RWPE1 (cell line): ENCODE results near the gene WDR86.
A peak's percentile ranks its signal among the peaks of the same experiment; 100 is the strongest.

Experiments
- CTCF ChIA-PET: fragments of 350-600 bp; sonication (Branson Sonifier 250); formaldehyde crosslinking; extraction: SDS; loops from one replicate; lab custom pipeline; 2021; lab: Yijun Ruan, JAX
- POLR2A ChIA-PET: fragments of 400-600 bp; formaldehyde crosslinking; extraction: SDS; loops from one replicate; lab custom pipeline; 2020; ENCODE audit warnings: antibody characterized with exemption; ENCODE audit not compliant: low non-redundant PET; lab: Yijun Ruan, JAX
- DNase-seq: peaks from one replicate; pipeline ENCODE4 v3.0.0; 2012; ENCODE audit warnings: low spot score
- H3K27ac ChIP-seq: fragments of 450-650 bp; 2 replicates; pipeline ENCODE4 v1.5.1; 2017
- TF ChIP-seq, protein P1 (sequence below): fragments of 450-650 bp; conservative IDR thresholded peaks from 2 replicates; pipeline ENCODE4 v1.5.1; 2017; ENCODE audit warnings: low read depth, mild to moderate bottlenecking

Gene WDR86

DNA sequence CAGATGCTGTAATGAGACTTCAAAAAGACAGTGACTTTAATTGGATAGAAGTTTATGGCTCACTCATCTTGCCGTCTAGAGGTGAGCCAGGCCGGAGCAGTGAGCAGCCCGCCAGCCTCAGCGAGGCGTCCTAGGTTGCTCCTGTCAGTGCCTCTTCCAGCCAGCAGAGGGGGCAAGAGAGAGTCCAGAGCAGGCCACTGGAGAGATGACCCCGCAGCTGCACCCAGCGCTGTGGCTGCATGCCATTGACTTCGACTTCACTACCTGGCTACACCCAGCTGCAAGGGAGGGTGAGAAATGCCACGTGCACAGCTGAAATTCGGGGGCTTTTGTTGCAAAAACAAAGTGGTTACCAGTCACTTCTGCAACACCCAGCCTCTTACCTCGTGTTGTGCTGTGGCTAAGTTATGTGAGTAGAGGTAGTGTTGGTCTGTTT lies 41.7 kb downstream of the WDR86 start:
- ChIA-PET POLR2A (no interaction called here), CTCF (interaction anchor here (0.6 to 0.8 kb wide), 7 partner anchors 16 to 555 kb away, joined by 3 to 5 read pairs (median 4); no protein-coding TSS in a partner anchor)
- H3K27ac ChIP-seq, result no peak overlapping the region
- TF ChIP-seq, protein P1, sequence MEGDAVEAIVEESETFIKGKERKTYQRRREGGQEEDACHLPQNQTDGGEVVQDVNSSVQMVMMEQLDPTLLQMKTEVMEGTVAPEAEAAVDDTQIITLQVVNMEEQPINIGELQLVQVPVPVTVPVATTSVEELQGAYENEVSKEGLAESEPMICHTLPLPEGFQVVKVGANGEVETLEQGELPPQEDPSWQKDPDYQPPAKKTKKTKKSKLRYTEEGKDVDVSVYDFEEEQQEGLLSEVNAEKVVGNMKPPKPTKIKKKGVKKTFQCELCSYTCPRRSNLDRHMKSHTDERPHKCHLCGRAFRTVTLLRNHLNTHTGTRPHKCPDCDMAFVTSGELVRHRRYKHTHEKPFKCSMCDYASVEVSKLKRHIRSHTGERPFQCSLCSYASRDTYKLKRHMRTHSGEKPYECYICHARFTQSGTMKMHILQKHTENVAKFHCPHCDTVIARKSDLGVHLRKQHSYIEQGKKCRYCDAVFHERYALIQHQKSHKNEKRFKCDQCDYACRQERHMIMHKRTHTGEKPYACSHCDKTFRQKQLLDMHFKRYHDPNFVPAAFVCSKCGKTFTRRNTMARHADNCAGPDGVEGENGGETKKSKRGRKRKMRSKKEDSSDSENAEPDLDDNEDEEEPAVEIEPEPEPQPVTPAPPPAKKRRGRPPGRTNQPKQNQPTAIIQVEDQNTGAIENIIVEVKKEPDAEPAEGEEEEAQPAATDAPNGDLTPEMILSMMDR, result peak; percentile 99
- peak; percentile 60 for DNase-seq

- CTCF ChIA-PET, result interaction anchor here (0.6 to 1.0 kb wide), 3 partner anchors 12 to 18 kb away, joined by 3 read pairs; no protein-coding TSS in a partner anchor
- TF ChIP-seq, protein P1, result no peak
- POLR2A ChIA-PET, result no interaction called here
- no peak overlapping the region for H3K27ac ChIP-seq
- no peak for DNase-seq
These were observed 42.6 kb downstream of the WDR86 start for GRCh38 chr7:151367284-151367683.

DNA sequence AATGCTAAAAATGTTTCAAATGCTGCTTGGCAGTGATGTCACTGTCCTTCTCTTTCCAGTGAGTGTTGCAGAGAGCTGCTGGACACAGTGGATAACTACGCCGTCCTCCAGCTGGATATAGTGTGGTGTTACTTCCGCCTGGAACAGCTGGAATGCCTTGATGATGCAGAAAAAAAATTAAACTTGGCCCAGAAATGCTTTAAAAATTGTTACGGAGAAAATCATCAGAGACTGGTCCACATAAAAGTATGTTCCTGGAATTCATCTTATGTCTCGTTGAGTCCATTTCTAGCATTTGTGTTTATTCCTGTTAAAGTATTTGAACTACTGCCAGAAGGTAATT lies 43.0 kb downstream of the WDR86 start:
- no peak for DNase-seq
- ChIA-PET POLR2A (no interaction called here), CTCF (interaction anchor here (0.6 to 1.0 kb wide), 3 partner anchors 12 to 18 kb away, joined by 3 read pairs; no protein-coding TSS in a partner anchor)
- TF ChIP-seq, protein P1, result no peak
- H3K27ac ChIP-seq, result no peak overlapping the region

- TF ChIP-seq, protein P1, result no peak
- no peak overlapping the region for H3K27ac ChIP-seq
- ChIA-PET POLR2A (no interaction called here), CTCF (interaction anchor here (0.7 to 1.0 kb wide), 2 partner anchors 13 to 17 kb away, joined by 3 read pairs; no protein-coding TSS in a partner anchor)
- DNase-seq, result no peak
These were observed 43.5 kb downstream of the WDR86 start for GRCh38 chr7:151366166-151366879.

DNA sequence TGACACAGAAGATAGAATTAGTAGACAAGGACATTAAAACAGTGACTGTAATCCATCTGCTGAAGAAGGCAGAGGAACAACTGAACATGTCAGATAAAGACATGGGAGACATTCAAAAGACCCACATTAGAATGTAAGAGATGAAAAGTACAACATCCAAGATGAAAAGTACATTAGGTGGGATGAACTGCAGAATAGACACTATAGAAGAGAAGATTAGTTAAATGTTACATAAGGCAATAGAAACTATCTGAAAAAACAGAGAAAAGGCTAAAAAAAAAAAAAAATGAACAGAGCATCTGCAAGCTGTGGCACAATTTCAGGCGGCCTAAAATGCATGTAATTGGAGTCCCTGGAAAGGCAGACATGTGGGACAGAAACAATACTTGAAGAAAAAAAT lies 46.7 kb downstream of the WDR86 start:
- DNase-seq, result no peak
- ChIA-PET POLR2A (no interaction called here), CTCF (interaction anchor here (0.6 to 0.9 kb wide), 2 partner anchors 85 to 118 kb away, joined by 3 read pairs; no protein-coding TSS in a partner anchor)
- TF ChIP-seq, protein P1, result no peak
- H3K27ac ChIP-seq, result no peak overlapping the region

DNA sequence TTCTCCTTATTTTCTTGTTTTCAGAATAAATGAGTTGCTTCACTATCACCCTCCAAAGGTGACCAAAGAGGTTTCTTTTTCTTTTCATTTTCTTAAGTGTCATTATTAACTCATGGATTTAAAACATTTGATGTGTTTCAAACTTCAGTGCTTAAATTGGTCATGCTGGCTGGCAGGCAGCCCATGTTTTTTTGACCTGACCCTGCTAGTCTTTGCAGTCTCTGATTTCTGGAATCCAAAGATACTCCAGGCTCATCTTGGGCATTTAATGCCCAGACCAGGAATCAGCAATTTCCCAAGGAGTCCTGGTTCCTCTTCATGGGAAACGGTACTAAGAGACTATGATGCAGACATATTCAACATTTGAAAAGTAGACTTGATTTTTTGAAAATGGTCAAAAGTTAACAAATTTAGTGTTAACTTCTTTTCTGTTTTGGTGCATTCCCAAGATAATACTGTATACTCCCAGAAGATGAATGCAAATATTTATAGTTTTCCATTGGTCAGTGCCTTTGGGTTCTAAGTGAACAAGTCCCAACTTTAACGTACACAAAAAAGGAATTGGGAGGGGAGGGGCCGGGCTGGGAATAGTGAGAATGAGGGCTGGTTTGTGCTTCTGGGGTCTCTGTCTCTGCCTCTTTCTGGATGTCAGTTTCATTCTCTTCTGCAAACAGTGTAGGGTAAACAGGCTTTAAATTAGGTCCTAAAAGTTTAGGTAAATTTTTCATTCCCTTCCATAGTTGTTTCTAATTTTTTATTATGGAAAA lies 48.5 kb downstream of the WDR86 start:
- TF ChIP-seq, protein P1, result no peak
- no peak overlapping the region for H3K27ac ChIP-seq
- CTCF ChIA-PET, result no interaction called here
- POLR2A ChIA-PET, result no interaction called here
- DNase-seq, result no peak
